Tibial nerve (tissue), 4 donors: ENCODE data around the gene FRK. TPM values are rescaled to one million over a fixed set of nuclear protein-coding genes. Genes with fewer than 3 reads are reported as not detected.
"Not testable (repeated sequence)": the region's sequence is repeated elsewhere in the genome, so short reads cannot be mapped to it uniquely, and the experiment has no call there.

Source experiments
- DNase-seq, 2 donors: peaks; one replicate each; pipeline ENCODE4 v3.0.0-alpha.2; 2019; ENCODE audit warnings: low spot score in 2 of 2
- H3K27ac ChIP-seq, 4 donors: fragments of 200-600 bp; sonication (generic) in 3 of 4; one replicate each; pipeline ENCODE4 v1.5.1; 2017 to 2019; ENCODE audit warnings: mild to moderate bottlenecking in 1 of 4
- H3K27me3 ChIP-seq, 2 donors: fragments of 200-600 bp; sonication (generic) in 1 of 2; one replicate each; pipeline versions ENCODE4 v1.5.1 to v1.6.0; 2017 to 2019
- H3K36me3 ChIP-seq, 3 donors: fragments of 200-600 bp; sonication (generic); one replicate each; pipeline ENCODE4 v1.5.1; 2018 to 2019
- H3K4me1 ChIP-seq, 4 donors: fragments of 200-600 bp; sonication (generic) in 3 of 4; one replicate each; pipeline ENCODE4 v1.5.1; 2017 to 2019
- H3K4me3 ChIP-seq, 4 donors: fragments of 200-600 bp; sonication (generic) in 3 of 4; one replicate each; pipeline ENCODE4 v1.5.1; 2017 to 2019; ENCODE audit warnings: mild to moderate bottlenecking in 1 of 4, moderate library complexity in 1 of 4
- H3K9me3 ChIP-seq, 4 donors: fragments of 200-600 bp; sonication (generic) in 3 of 4; one replicate each; pipeline ENCODE4 v1.5.1; 2017 to 2019
- EP300 ChIP-seq, 2 donors: sonication (generic); formaldehyde crosslinking; IDR thresholded peaks; one replicate each; pipeline ENCODE4 v1.6.1; 2017; ENCODE audit warnings: antibody characterized with exemption in 2 of 2, mild to moderate bottlenecking in 1 of 2
- POLR2A ChIP-seq, 2 donors: fragments of 450-650 bp; IDR thresholded peaks; one replicate each; pipeline ENCODE4 v1.6.1; 2017; ENCODE audit warnings: antibody characterized with exemption in 2 of 2, mild to moderate bottlenecking in 2 of 2, moderate library complexity in 2 of 2
- WGBS, 2 donors: methylation state at CpG; one replicate each; pipeline ENCODE4 v1.1.5; 2018; 5-methylcytosine and 5-hydroxymethylcytosine counted together
- total RNA-seq, 4 donors: library from RNA; depleted of rRNA; stranded (reverse); fragments of >200 nt; gene quantifications; one replicate each; pipeline ENCODE4 v1.1.0, GENCODE V29; 2016
- TF ChIP-seq, protein P1 (sequence below), 5 experiments: fragments of 200-600 bp in 3 of 5; fragments of 450-650 bp in 2 of 5; sonication (generic) in 3 of 5; IDR thresholded peaks; one replicate each; pipeline ENCODE4 v1.5.1; 2016 to 2019; ENCODE audit warnings: antibody characterized with exemption in 5 of 5, mild to moderate bottlenecking in 3 of 5, moderate library complexity in 2 of 5

The FRK gene
- total RNA-seq, 4 donors from 2014 or later = 0.78 to 1.3 (median 0.97) TPM

GRCh38 chr6:116099036-116099435 is 38.3 kb upstream of the FRK start:
- no peak for DNase-seq
- H3K27me3 ChIP-seq = no peaks in the 10 kb centered on the region
- no peaks in the 10 kb centered on the region for H3K36me3 ChIP-seq
- WGBS, 2 donors = 74 to 76% methylated on average over 1 of the region's 1 CpG
- no peak overlapping the region for H3K4me3 ChIP-seq
- H3K27ac ChIP-seq = no peak overlapping the region
- H3K4me1 ChIP-seq = peaks cover 0 to 28% (median 13%) of the 10 kb centered on the region in 4 donors
- TF ChIP-seq POLR2A (IDR thresholded peaks at IDR 0.05) = no peak
- peaks cover 0 to 14% (median 2%) of the 10 kb centered on the region in 4 donors for H3K9me3 ChIP-seq

DNA sequence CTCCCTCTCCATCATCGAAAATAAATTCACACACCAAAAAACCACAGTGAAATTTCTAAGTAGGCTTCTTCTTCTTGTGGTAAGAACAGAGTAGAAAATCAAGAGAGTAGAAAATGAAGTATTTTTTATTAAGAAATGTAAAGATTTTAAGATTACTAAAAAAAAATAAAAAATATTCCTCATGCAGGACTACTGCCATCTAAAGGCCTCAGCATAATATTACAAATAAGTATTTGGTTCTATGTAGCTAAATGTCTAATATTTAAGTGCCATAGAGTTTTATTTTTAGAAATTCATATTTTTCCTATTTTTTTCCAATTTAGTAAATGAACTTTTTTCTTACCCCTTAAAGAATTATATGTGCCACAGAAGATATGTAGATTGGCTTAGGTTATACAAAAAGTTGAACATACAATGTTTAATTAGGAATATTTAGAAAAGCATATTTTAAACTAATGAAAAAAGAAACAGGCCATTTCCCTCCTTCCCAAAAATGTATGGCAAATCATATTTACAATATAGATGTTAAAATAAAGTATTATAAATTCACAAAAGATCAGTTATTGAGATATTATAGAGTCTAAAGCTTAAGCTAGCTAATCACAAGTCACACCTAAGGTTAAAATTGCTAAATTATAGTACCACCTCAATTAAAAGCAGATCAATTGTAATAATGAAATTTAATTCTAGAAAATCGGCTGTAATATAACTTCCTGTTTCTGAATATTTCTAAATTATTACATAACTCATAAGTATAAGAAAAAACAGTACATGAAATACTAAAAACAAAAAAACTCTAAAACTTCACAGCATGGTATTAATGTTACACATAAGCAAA is 36.5 kb upstream of the FRK start:
- 58 to 97% methylated on average over 2 of the region's 2 CpGs for WGBS, 2 donors
- H3K4me3 ChIP-seq = no peak overlapping the region
- H3K27ac ChIP-seq = no peak overlapping the region
- peaks cover 0 to 15% (median 10%) of the 10 kb centered on the region in 4 donors for H3K4me1 ChIP-seq
- DNase-seq = no peak
- H3K9me3 ChIP-seq = peaks cover 0 to 14% (median 2%) of the 10 kb centered on the region in 4 donors
- TF ChIP-seq, protein P1, sequence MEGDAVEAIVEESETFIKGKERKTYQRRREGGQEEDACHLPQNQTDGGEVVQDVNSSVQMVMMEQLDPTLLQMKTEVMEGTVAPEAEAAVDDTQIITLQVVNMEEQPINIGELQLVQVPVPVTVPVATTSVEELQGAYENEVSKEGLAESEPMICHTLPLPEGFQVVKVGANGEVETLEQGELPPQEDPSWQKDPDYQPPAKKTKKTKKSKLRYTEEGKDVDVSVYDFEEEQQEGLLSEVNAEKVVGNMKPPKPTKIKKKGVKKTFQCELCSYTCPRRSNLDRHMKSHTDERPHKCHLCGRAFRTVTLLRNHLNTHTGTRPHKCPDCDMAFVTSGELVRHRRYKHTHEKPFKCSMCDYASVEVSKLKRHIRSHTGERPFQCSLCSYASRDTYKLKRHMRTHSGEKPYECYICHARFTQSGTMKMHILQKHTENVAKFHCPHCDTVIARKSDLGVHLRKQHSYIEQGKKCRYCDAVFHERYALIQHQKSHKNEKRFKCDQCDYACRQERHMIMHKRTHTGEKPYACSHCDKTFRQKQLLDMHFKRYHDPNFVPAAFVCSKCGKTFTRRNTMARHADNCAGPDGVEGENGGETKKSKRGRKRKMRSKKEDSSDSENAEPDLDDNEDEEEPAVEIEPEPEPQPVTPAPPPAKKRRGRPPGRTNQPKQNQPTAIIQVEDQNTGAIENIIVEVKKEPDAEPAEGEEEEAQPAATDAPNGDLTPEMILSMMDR (IDR thresholded peaks at IDR 0.05) = peak in 3 of 5 experiments; percentile 30 to 48 (median 46)
- TF ChIP-seq EP300 (IDR thresholded peaks at IDR 0.05) = no peak
- no peaks in the 10 kb centered on the region for H3K27me3 ChIP-seq
- no peaks in the 10 kb centered on the region for H3K36me3 ChIP-seq

GRCh38 chr6:116096048-116096759 is 35.5 kb upstream of the FRK start:
- WGBS, 2 donors = 94 to 95% methylated on average over 9 of the region's 9 CpGs
- H3K4me3 ChIP-seq, H3K36me3 ChIP-seq, H3K27ac ChIP-seq, H3K27me3 ChIP-seq, DNase-seq, H3K4me1 ChIP-seq: not testable (repeated sequence)
- H3K9me3 ChIP-seq = peaks cover 0 to 14% (median 2%) of the 10 kb centered on the region in 4 donors

DNA sequence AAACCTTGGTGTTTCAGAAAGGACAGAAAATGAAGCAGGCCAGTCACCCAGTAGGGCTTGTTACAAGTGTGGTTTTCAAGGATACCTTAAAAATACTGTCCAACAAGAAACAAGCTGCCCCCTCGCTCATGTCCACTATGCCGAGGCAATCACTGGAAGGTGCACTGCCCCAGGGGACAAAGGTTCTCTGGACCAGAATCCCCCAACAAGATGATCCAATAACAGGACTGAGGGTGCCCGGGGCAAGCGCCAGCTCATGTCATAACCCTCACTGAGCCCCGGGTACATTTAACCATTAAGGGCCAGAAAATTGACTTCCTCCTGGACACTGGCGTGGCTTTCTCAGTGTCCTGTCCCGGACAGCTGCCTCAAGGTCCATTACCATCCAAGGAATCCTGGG is 33.4 kb upstream of the FRK start:
- DNase-seq = no peak
- H3K9me3 ChIP-seq = peaks cover 0 to 14% (median 2%) of the 10 kb centered on the region in 4 donors
- no peak for TF ChIP-seq EP300 (IDR thresholded peaks at IDR 0.05)
- TF ChIP-seq, protein P1 (IDR thresholded peaks at IDR 0.05) = no peak
- no peak for TF ChIP-seq POLR2A (IDR thresholded peaks at IDR 0.05)
- no peak overlapping the region for H3K4me3 ChIP-seq
- H3K36me3 ChIP-seq = no peaks in the 10 kb centered on the region
- WGBS, 2 donors = 91 to 92% methylated on average over 7 of the region's 7 CpGs
- H3K27me3 ChIP-seq = no peaks in the 10 kb centered on the region
- no peak overlapping the region for H3K27ac ChIP-seq
- no peaks in the 10 kb centered on the region for H3K4me1 ChIP-seq

GRCh38 chr6:116090251-116090650 is 29.6 kb upstream of the FRK start:
- no peaks in the 10 kb centered on the region for H3K4me1 ChIP-seq
- H3K9me3 ChIP-seq = no peaks in the 10 kb centered on the region
- DNase-seq = no peak
- no peak overlapping the region for H3K4me3 ChIP-seq
- TF ChIP-seq POLR2A (IDR thresholded peaks at IDR 0.05) = no peak
- TF ChIP-seq EP300 (IDR thresholded peaks at IDR 0.05) = no peak
- TF ChIP-seq, protein P1 (IDR thresholded peaks at IDR 0.05) = no peak
- H3K27ac ChIP-seq = no peak overlapping the region
- H3K27me3 ChIP-seq = no peaks in the 10 kb centered on the region
- H3K36me3 ChIP-seq = no peaks in the 10 kb centered on the region
- 91 to 94% methylated on average over 2 of the region's 2 CpGs for WGBS, 2 donors

- no peaks in the 10 kb centered on the region for H3K9me3 ChIP-seq
- H3K4me1 ChIP-seq = no peaks in the 10 kb centered on the region
- no peaks in the 10 kb centered on the region for H3K27me3 ChIP-seq
- H3K4me3 ChIP-seq = no peak overlapping the region
- TF ChIP-seq EP300 (IDR thresholded peaks at IDR 0.05) = no peak
- TF ChIP-seq, protein P1 (IDR thresholded peaks at IDR 0.05) = no peak
- H3K36me3 ChIP-seq = no peaks in the 10 kb centered on the region
- H3K27ac ChIP-seq = no peak overlapping the region
- no peak for DNase-seq
These were observed 28.3 kb upstream of the FRK start for GRCh38 chr6:116088946-116089345.
